HepG2 (cell line): ENCODE data around the gene FABP2. TPM values are rescaled to one million over a fixed set of nuclear protein-coding genes. Genes with fewer than 3 reads are reported as not detected.

Experiments
- AHR ChIP-seq: IDR thresholded peaks from 2 replicates; pipeline ENCODE4 v1.6.1; 2018; ENCODE audit warnings: missing genetic modification reagents, missing compliant biosample characterization
- ARHGAP35 ChIP-seq: sonication (generic); formaldehyde crosslinking; IDR thresholded peaks from 2 replicates; pipeline ENCODE4 v1.9.0; 2022; ENCODE audit warnings: mild to moderate bottlenecking, inconsistent platforms, moderate library complexity, missing genetic modification reagents, borderline replicate concordance
- ATF7 ChIP-seq, 2 experiments: fragments of 450-650 bp in 1 of 2; sonication (generic) in 1 of 2; formaldehyde crosslinking in 1 of 2; IDR thresholded peaks; 2 replicates each; pipeline versions ENCODE4 v1.4.0 to v1.6.1; 2016 to 2020; ENCODE audit warnings: antibody characterized with exemption in 1 of 2, mild to moderate bottlenecking in 1 of 2, missing genetic modification reagents in 1 of 2
- FOXO1 ChIP-seq: sonication (generic); formaldehyde crosslinking; IDR thresholded peaks from 2 replicates; pipeline ENCODE4 v1.4.0; 2020; ENCODE audit warnings: missing genetic modification reagents
- KAT2B ChIP-seq: fragments of 150-350 bp; IDR thresholded peaks from 2 replicates; pipeline ENCODE4 v1.6.1; 2014; ENCODE audit warnings: low read depth, low read length, borderline replicate concordance
- KDM1A ChIP-seq: IDR thresholded peaks from 2 replicates; pipeline ENCODE4 v1.6.1; 2016; ENCODE audit warnings: missing compliant biosample characterization
- KDM3A ChIP-seq: IDR thresholded peaks from 2 replicates; pipeline ENCODE4 v1.6.1; 2018; ENCODE audit warnings: low read depth, missing compliant biosample characterization
- KDM4B ChIP-seq: sonication (generic); formaldehyde crosslinking; IDR thresholded peaks from 2 replicates; pipeline ENCODE4 v1.4.0; 2020; ENCODE audit warnings: missing genetic modification reagents
- MLX ChIP-seq: IDR thresholded peaks from 2 replicates; pipeline ENCODE4 v1.6.1; 2016
- NR2F2 ChIP-seq: IDR thresholded peaks from 2 replicates; pipeline ENCODE4 v1.6.1; 2012; ENCODE audit warnings: low read depth, inconsistent platforms, borderline replicate concordance
- PHF5A ChIP-seq: IDR thresholded peaks from one replicate; pipeline ENCODE4 v1.6.1; 2018; ENCODE audit warnings: low read depth, missing genetic modification reagents; ENCODE audit not compliant: unreplicated experiment
- PREB ChIP-seq: sonication (generic); formaldehyde crosslinking; IDR thresholded peaks from 2 replicates; pipeline ENCODE4 v1.4.0; 2020; ENCODE audit warnings: missing genetic modification reagents
- PRMT3 ChIP-seq: sonication (generic); formaldehyde crosslinking; IDR thresholded peaks from 2 replicates; pipeline ENCODE4 v1.8.1; 2022; ENCODE audit warnings: low read depth, mild to moderate bottlenecking, moderate library complexity, missing genetic modification reagents, borderline replicate concordance
- TAF1 ChIP-seq: sonication (generic); formaldehyde crosslinking; IDR thresholded peaks from 2 replicates; pipeline ENCODE4 v1.4.0; 2020; ENCODE audit warnings: missing genetic modification reagents
- ZBTB49 ChIP-seq: sonication (generic); formaldehyde crosslinking; IDR thresholded peaks from 2 replicates; pipeline ENCODE4 v1.4.0; 2020; ENCODE audit warnings: missing genetic modification reagents, borderline replicate concordance
- ZBTB7B ChIP-seq: sonication (generic); formaldehyde crosslinking; IDR thresholded peaks from 2 replicates; pipeline ENCODE4 v1.4.0; 2020; ENCODE audit warnings: missing genetic modification reagents
- ZFYVE20 ChIP-seq: sonication (generic); formaldehyde crosslinking; IDR thresholded peaks from 2 replicates; pipeline ENCODE4 v1.8.0; 2023; ENCODE audit warnings: low read depth, mild to moderate bottlenecking, moderate library complexity, missing genetic modification reagents, borderline replicate concordance
- ZKSCAN1 ChIP-seq: fragments of 150-350 bp; IDR thresholded peaks from 2 replicates; pipeline ENCODE4 v1.6.1; 2014; ENCODE audit warnings: low read length
- ZNF280B ChIP-seq: sonication (generic); formaldehyde crosslinking; IDR thresholded peaks from 2 replicates; pipeline ENCODE4 v1.5.0; 2020; ENCODE audit warnings: missing genetic modification reagents, mild to moderate bottlenecking, borderline replicate concordance
- ZNF383 ChIP-seq: sonication (generic); formaldehyde crosslinking; IDR thresholded peaks from 2 replicates; pipeline ENCODE4 v1.4.0; 2020; ENCODE audit warnings: missing genetic modification reagents, mild to moderate bottlenecking, borderline replicate concordance
- ZNF605 ChIP-seq: sonication (generic); formaldehyde crosslinking; IDR thresholded peaks from 2 replicates; pipeline ENCODE4 v1.8.0; 2022; ENCODE audit warnings: mild to moderate bottlenecking, missing genetic modification reagents
- ZNF639 ChIP-seq: conservative IDR thresholded peaks from 2 replicates; pipeline ENCODE4 v1.6.1; 2018; ENCODE audit warnings: missing genetic modification reagents
- polyA plus RNA-seq, 8 experiments: library from polyadenylated mRNA; depleted of rRNA in 3 of 8; stranded (reverse) in 7 of 8; unstranded in 1 of 8; fragments of >200 nt; fragmentation: Illumina TruSeq in 4 of 8; extraction: Trizol in 4 of 8; gene quantifications; 2 replicates each; pipeline versions ENCODE4 v1.2.1 to v1.2.3, GENCODE V29; 2011 to 2016; ENCODE audit warnings: low read depth in 4 of 8, missing spikeins in 1 of 8, mixed read lengths in 1 of 8; ENCODE audit not compliant: insufficient read depth in 1 of 8
- total RNA-seq, 5 experiments: library from RNA; depleted of rRNA; stranded (reverse); fragments of >200 nt; fragmentation: Illumina TruSeq; extraction: Trizol; gene quantifications; 2 replicates each; pipeline ENCODE4 v1.2.3, GENCODE V29; 2016; ENCODE audit warnings: low read depth in 1 of 5

Gene FABP2
- total and polyA plus RNA-seq, 2 of the 13 experiments (the other 11 are each of a cell fraction or from before 2014, with no cell fraction given) = 0.78 to 1.2 TPM

GRCh38 chr4:119300101-119300978 is 21.6 kb downstream of the FABP2 start (continued):
- TF ChIP-seq KDM3A (CRISPR knock-in tag) (peak; percentile 74; the same call in 1 of the 2 replicates), ATF7 (IDR thresholded peaks at IDR 0.05) (no peak), ATF7 (CRISPR knock-in tag; IDR thresholded peaks at IDR 0.05) (no peak; the same call in none of the 2 replicates), PHF5A (peak; percentile 32), ZFYVE20 (CRISPR knock-in tag) (no peak), TAF1 (CRISPR knock-in tag) (peak; percentile 79; the same call in 1 of the 2 replicates), ZNF639 (CRISPR knock-in tag) (peak; percentile 89), ARHGAP35 (CRISPR knock-in tag) (no peak; the same call in 1 of the 2 replicates), ZNF605 (CRISPR knock-in tag) (peak; percentile 98), PREB (CRISPR knock-in tag) (no peak), ZNF383 (CRISPR knock-in tag) (peak; percentile 83; the same call in 1 of the 2 replicates), NR2F2 (no peak; the same call in 1 of the 2 replicates), FOXO1 (CRISPR knock-in tag) (peak; percentile 46), KAT2B (no peak), ZKSCAN1 (0 out of 2 replicates have a peak, but pooled peaks have one; percentile 24), MLX (CRISPR knock-in tag) (no peak; the same call in 1 of the 2 replicates), KDM4B (CRISPR knock-in tag) (peak; percentile 88), PRMT3 (peak; percentile 21; the same call in 1 of the 2 replicates), KDM1A (CRISPR knock-in tag) (no peak), ZBTB49 (no peak), AHR (no peak), ZNF280B (CRISPR knock-in tag) (peak; percentile 96), ZBTB7B (CRISPR knock-in tag) (peak; percentile 56; the same call in 1 of the 2 replicates)
